Measurements from ENCODE around the gene CPO.

Gene CPO

DNA sequence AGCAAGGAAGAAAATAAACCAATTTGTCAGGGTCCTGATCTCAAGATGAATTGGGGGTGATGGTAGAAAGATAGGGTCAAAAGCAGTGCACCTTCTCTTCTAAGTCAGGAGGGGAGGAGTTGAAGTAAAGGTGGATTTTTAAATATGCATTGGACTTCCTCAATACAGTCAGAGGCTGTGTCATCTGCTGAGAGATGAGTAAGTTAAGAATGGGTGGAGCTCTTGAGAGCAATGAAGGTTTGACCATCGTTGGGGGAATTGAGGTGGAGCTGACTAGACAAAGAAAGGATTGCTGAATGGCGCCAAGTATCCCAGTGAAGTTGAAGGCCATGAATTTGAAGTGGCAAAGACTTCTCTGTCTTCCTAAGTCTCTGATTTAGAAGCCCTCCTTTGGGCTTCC, 18.4 kb upstream of the CPO start:
- no peak overlapping the region for H3K4me3 Mint-ChIP-seq
- H3K4me1 Mint-ChIP-seq: no peaks in the 10 kb centered on the region
- no peaks in the 10 kb centered on the region for H3K36me3 Mint-ChIP-seq (ENCODE audit: low read depth)
- H3K9me3 Mint-ChIP-seq: no peaks in the 10 kb centered on the region
- H3K27me3 Mint-ChIP-seq (ENCODE audit: low read depth): no peaks in the 10 kb centered on the region
- TF ChIP-seq, protein P1, sequence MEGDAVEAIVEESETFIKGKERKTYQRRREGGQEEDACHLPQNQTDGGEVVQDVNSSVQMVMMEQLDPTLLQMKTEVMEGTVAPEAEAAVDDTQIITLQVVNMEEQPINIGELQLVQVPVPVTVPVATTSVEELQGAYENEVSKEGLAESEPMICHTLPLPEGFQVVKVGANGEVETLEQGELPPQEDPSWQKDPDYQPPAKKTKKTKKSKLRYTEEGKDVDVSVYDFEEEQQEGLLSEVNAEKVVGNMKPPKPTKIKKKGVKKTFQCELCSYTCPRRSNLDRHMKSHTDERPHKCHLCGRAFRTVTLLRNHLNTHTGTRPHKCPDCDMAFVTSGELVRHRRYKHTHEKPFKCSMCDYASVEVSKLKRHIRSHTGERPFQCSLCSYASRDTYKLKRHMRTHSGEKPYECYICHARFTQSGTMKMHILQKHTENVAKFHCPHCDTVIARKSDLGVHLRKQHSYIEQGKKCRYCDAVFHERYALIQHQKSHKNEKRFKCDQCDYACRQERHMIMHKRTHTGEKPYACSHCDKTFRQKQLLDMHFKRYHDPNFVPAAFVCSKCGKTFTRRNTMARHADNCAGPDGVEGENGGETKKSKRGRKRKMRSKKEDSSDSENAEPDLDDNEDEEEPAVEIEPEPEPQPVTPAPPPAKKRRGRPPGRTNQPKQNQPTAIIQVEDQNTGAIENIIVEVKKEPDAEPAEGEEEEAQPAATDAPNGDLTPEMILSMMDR (IDR thresholded peaks at IDR 0.05; ENCODE audit: unreplicated experiment in 3 of 3): no peak
- H3K27ac Mint-ChIP-seq: no peak overlapping the region

DNA sequence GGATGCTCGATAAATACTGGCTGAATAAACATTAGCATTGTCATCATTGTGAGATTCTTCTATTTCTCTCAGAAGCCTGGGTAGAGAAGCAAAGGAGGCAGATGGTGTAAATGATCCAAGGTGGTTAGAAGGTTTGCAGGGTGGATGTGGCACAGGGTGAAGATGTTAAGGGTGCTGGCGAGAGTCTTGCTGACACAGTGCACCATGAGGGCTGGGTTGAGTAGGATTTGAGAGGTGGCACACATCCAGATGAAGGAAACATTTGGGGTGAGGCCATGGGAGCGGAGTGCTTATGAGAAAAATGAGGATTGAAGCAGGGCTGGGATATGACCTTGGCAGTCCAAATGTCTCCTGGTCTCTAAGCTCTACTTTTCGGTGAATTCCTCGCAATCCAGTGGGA, 17.8 kb upstream of the CPO start:
- Mint-ChIP-seq H3K4me3 (no peak overlapping the region), H3K9me3 (no peaks in the 10 kb centered on the region), H3K27me3 (ENCODE audit: low read depth) (no peaks in the 10 kb centered on the region), H3K27ac (no peak overlapping the region), H3K4me1 (no peaks in the 10 kb centered on the region), H3K36me3 (ENCODE audit: low read depth) (no peaks in the 10 kb centered on the region)
- TF ChIP-seq, protein P1 (IDR thresholded peaks at IDR 0.05; ENCODE audit: unreplicated experiment in 3 of 3): no peak

DNA sequence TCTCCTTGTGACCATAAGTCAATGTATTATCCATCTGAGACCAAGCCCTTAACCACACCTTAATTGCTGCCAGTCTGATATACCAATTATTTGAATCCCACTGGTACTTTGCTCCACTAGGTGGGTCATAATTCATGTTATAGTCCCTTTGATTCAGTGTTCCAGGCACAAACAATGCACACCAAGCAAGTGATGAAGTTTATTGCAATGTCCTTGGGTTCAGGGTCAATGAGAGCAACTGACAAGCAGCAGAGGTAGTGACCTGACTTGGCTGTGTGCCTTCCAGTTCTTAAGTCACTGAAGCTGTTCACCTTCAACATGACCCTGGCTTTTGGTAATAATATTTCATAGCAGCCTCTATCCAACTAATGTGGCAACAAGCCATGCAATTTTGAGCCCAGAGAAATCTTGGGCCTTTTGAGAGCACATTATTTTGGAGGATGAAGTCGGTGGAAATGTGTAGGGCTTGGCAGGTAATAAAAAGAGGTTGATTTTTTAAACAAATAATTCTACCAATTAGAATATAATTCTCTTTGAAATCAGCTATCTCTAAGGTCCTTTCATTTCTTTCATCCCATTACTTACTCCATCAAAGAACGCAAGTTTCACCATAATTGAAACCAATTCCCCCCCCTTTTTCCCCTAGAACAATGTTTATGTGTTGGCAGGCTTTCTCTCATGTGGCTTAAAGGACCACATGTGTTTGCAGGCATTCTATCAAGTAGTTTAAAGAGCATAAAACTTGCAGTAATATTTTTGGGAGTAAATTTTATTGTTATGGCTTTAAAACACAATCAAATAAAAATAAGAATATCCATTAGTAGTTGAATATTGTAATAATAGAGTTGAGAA, 3.1 kb upstream of the CPO start:
- Mint-ChIP-seq H3K4me3 (no peak overlapping the region), H3K4me1 (peaks cover 31% of the 10 kb centered on the region), H3K27ac (peak overlapping the region in 2 of 3 experiments; percentile 36 to 76), H3K36me3 (ENCODE audit: low read depth) (no peaks in the 10 kb centered on the region), H3K27me3 (ENCODE audit: low read depth) (no peaks in the 10 kb centered on the region), H3K9me3 (peaks cover 8% of the 10 kb centered on the region)
- TF ChIP-seq, protein P1 (IDR thresholded peaks at IDR 0.05; ENCODE audit: unreplicated experiment in 3 of 3): no peak

DNA sequence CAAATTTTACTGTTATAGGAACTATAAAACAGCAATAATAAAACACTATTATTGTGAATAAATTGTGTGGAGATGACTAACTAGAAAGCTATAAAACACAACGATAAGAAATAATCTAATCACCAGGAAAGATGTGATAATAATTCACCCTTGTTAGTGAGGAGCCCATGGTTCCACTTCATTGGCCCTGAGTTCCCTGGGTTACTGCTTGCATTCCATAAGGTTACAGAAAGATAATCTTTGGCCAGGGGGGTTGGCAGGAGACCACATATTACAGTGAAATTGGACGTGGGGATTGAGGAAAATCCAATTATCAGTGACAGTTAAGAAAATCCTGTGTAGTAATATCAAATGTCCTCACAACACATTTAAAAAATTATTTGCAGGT, 2.5 kb upstream of the CPO start:
- Mint-ChIP-seq H3K36me3 (ENCODE audit: low read depth) (no peaks in the 10 kb centered on the region), H3K9me3 (peaks cover 2% of the 10 kb centered on the region), H3K27me3 (ENCODE audit: low read depth) (no peaks in the 10 kb centered on the region), H3K4me1 (peaks cover 31% of the 10 kb centered on the region), H3K4me3 (no peak overlapping the region), H3K27ac (peak overlapping the region in 2 of 3 experiments; percentile 36 to 76)
- TF ChIP-seq, protein P1 (IDR thresholded peaks at IDR 0.05; ENCODE audit: unreplicated experiment in 3 of 3): no peak

DNA sequence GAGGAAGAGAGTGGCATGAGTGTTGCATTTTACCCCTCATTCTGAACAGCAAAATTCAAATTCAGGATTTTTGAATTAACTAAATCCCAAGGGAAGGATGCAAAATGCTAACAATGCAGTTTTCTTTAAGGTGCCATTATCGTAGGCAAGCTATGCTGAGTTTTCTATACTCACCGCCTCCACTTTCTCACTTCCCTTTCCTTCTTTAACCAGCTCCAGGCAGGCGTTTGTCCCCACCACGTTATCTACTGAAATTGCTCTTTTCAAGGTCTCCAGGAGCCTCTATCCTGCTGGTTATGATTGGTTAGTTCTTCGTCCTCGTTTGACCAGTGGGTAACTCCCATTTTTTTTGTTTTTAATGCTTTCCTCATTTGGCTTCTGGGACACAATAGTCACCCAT, 1.8 kb upstream of the CPO start:
- Mint-ChIP-seq H3K36me3 (ENCODE audit: low read depth) (no peaks in the 10 kb centered on the region), H3K4me1 (peaks cover 31% of the 10 kb centered on the region), H3K4me3 (no peak overlapping the region), H3K9me3 (no peaks in the 10 kb centered on the region), H3K27ac (peak overlapping the region in 1 of 3 experiments; percentile 76), H3K27me3 (ENCODE audit: low read depth) (no peaks in the 10 kb centered on the region)
- TF ChIP-seq, protein P1 (IDR thresholded peaks at IDR 0.05; ENCODE audit: unreplicated experiment in 3 of 3): no peak

DNA sequence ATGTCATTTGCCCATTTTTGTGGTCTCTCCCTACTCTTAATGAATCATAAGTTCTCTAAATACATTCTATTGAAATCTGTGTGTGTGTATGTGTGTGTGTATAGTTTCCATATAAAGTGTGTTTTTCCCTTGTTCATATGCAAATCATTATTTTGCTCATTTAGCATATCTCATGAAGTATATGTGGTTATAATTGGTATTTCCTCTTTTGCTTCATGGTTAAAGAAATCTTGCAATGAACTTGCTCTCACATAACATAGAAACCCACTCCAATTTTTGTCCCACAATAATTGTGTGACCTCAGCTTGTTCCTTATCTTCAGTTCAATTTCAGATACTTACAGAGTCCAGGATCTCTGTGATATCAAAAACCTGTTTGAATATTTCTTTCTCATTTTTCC, 1.2 kb downstream of the CPO start:
- Mint-ChIP-seq H3K27me3 (ENCODE audit: low read depth) (no peaks in the 10 kb centered on the region), H3K4me3 (no peak overlapping the region), H3K27ac (peak overlapping the region in 1 of 3 experiments; percentile 32), H3K9me3 (no peaks in the 10 kb centered on the region), H3K36me3 (ENCODE audit: low read depth) (no peaks in the 10 kb centered on the region), H3K4me1 (peaks cover 31% of the 10 kb centered on the region)
- TF ChIP-seq, protein P1 (IDR thresholded peaks at IDR 0.05; ENCODE audit: unreplicated experiment in 3 of 3): no peak
